A673 (cell line): ENCODE data around the gene TTF1.

Experiments
- CTCF ChIP-seq: fragments of 300-800, 200-600 bp; sonication (generic); conservative IDR thresholded peaks from 2 replicates; pipeline ENCODE4 v1.5.1; 2017; ENCODE audit warnings: low read depth, mild to moderate bottlenecking, antibody characterized with exemption, low read length, moderate library complexity, mixed read lengths
- EZH2 ChIP-seq: fragments of 200-600 bp; sonication (generic); IDR thresholded peaks from 2 replicates; pipeline ENCODE4 v1.6.1; 2017; ENCODE audit warnings: borderline replicate concordance, low read depth, mild to moderate bottlenecking, mixed read lengths, antibody characterized with exemption, low read length; ENCODE audit not compliant: poor library complexity, severe bottlenecking

- no peak for TF ChIP-seq CTCF
- TF ChIP-seq EZH2 = no peak
Observed at GRCh38 chr9:132395560-132395959, 11.1 kb downstream of the TTF1 start.
